Body of pancreas (tissue), 4 donors: Measurements from ENCODE around the gene LRIT1.

Source experiments
- CTCF ChIP-seq, 7 experiments: fragments of 450-650 bp in 4 of 7; fragments of 200-600 bp in 3 of 7; sonication (generic) in 3 of 7; IDR thresholded peaks; one replicate each; pipeline ENCODE4 v1.5.1; 2016 to 2019; ENCODE audit warnings: antibody characterized with exemption in 7 of 7
- POLR2A ChIP-seq, 3 donors: fragments of 450-650 bp; IDR thresholded peaks; one replicate each; pipeline ENCODE4 v1.6.1; 2016; ENCODE audit warnings: antibody characterized with exemption in 3 of 3, mild to moderate bottlenecking in 2 of 3

DNA sequence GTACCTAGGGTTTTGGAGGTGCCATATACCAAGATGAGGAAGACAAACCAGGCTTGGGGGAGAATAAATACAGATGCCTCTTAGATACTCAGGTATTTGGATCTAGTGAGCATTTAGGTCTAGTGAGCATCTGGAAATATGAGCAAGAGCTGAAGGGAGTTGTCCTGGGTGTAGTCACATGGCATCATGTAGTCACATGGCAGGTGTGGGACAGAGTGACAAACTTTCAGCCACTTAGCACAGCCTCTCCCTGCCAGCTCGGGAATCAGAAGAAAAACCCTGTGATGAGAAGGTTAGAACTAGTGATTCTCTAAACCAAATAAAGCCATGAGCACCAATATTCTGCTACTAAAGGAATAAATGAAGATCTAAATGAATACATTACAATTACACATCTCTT, 27.8 kb upstream of the LRIT1 start:
- TF ChIP-seq POLR2A (IDR thresholded peaks at IDR 0.05) (no peak), CTCF (IDR thresholded peaks at IDR 0.05) (no peak)
